ENCODE data around the gene RNPEPL1. TPM values are rescaled to one million over a fixed set of nuclear protein-coding genes. Genes with fewer than 3 reads are reported as not detected.
A peak's percentile ranks its signal among the peaks of the same experiment; 100 is the strongest.

Gene RNPEPL1
- total and polyA plus RNA-seq, 2 experiments from 2014 or later: 11.1 to 23.0 TPM

DNA sequence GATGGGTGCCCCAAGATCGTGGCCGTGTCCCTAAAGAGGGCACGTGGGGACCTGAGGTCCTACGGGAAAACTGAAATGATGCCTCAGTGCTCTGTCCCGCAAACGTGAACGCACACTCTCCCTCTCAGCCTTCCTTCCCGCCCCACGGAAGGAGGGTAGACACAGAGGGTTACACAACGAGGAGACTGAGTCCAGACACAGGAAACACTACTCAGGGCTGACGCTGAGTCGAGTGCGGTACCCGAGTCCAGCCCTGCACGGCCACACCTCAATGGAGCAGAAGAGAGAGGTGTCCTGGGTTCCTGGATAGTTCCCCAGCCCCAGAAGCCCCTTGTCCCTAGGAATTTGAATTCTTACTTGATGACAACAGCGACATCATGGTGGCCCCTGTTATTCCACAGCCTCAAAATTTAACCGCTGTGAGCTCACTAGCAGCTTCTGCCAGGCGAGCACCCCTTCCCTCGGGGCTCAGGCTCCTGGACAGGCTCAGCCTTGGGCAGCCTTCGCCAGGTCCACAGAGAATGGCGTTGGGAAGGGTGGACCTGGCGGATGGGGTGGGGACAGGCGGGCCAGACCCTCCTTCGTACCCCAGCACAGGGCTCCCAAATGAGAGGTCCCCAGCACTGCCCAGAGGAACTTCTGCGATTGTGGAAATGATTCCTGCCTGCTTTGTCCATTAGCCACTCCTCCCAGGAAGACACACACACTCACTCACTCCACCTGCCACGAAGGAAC lies 980 bp upstream of the RNPEPL1 start:
- Histone ChIP-seq H3K4me3 (peak overlapping the region; percentile 82), H2AFZ (peak overlapping the region; percentile 76), H3K27ac (peak overlapping the region; percentile 20), H3K9me3 (ENCODE audit: low read depth) (no peaks in the 10 kb centered on the region), H4K20me1 (ENCODE audit: insufficient read depth) (no peaks in the 10 kb centered on the region), H3K9me2 (ENCODE audit: insufficient read depth) (no peaks in the 10 kb centered on the region), H3K36me3 (ENCODE audit: low read depth) (no peaks in the 10 kb centered on the region), H3K4me2 (ENCODE audit: unreplicated experiment) (peak overlapping the region; percentile 91), H3K27me3 (replicated peaks; ENCODE audit: insufficient read depth) (no peaks in the 10 kb centered on the region), H3K9ac (peak overlapping the region; percentile 73), H3K79me2 (ENCODE audit: insufficient read depth) (0 out of 2 replicates have a peak, but pooled peaks cover 7% of the 10 kb centered on the region), H3F3A (ENCODE audit: insufficient read depth) (peaks cover 9% of the 10 kb centered on the region), H3K4me1 (ENCODE audit: insufficient read depth) (peaks cover 18% of the 10 kb centered on the region)
- in situ Hi-C loops (cut with MboI): no loop called here
- 7 to 10% methylated on average over 26 of the region's 26 CpGs for WGBS, 2 experiments (ENCODE audit: low coverage in 1 of 2, low lambda C conversion rate in 2 of 2, missing lambda C conversion rate in 2 of 2)
- DNase-seq: peak; percentile 59
- TF ChIP-seq EZH2phosphoT487 (IDR thresholded peaks at IDR 0.05; ENCODE audit: insufficient read depth, low read depth): no peak
- TF ChIP-seq EZH2 (IDR thresholded peaks at IDR 0.05; ENCODE audit: insufficient read depth, poor library complexity, severe bottlenecking): no peak

- Histone ChIP-seq H3K27me3 (replicated peaks; ENCODE audit: insufficient read depth) (no peaks in the 10 kb centered on the region), H2AFZ (peak overlapping the region; percentile 64; the same call in 1 of the 2 replicates), H3K79me2 (ENCODE audit: insufficient read depth) (0 out of 2 replicates have a peak, but pooled peaks cover 7% of the 10 kb centered on the region), H3K27ac (no peak overlapping the region), H3F3A (ENCODE audit: insufficient read depth) (no peaks in the 10 kb centered on the region; the same call in 1 of the 2 replicates), H3K9me3 (ENCODE audit: low read depth) (no peaks in the 10 kb centered on the region), H3K4me2 (ENCODE audit: unreplicated experiment) (peak overlapping the region; percentile 69), H4K20me1 (ENCODE audit: insufficient read depth) (no peaks in the 10 kb centered on the region), H3K9me2 (ENCODE audit: insufficient read depth) (no peaks in the 10 kb centered on the region), H3K4me3 (peak overlapping the region; percentile 74), H3K9ac (peak overlapping the region; percentile 66), H3K36me3 (ENCODE audit: low read depth) (no peaks in the 10 kb centered on the region), H3K4me1 (ENCODE audit: insufficient read depth) (peaks cover 17% of the 10 kb centered on the region)
- in situ Hi-C loops (cut with MboI): no loop called here
- 2 to 3% methylated on average over 38 to 87 of the region's 93 CpGs for WGBS, 2 experiments (ENCODE audit: low coverage in 1 of 2, low lambda C conversion rate in 2 of 2, missing lambda C conversion rate in 2 of 2)
- TF ChIP-seq EZH2phosphoT487 (IDR thresholded peaks at IDR 0.05; ENCODE audit: insufficient read depth, low read depth): no peak
- no peak for TF ChIP-seq EZH2 (IDR thresholded peaks at IDR 0.05; ENCODE audit: insufficient read depth, poor library complexity, severe bottlenecking)
- peak; percentile 75 for DNase-seq
These were observed 616 bp downstream of the RNPEPL1 start for GRCh38 chr2:240568678-240569522.

DNA sequence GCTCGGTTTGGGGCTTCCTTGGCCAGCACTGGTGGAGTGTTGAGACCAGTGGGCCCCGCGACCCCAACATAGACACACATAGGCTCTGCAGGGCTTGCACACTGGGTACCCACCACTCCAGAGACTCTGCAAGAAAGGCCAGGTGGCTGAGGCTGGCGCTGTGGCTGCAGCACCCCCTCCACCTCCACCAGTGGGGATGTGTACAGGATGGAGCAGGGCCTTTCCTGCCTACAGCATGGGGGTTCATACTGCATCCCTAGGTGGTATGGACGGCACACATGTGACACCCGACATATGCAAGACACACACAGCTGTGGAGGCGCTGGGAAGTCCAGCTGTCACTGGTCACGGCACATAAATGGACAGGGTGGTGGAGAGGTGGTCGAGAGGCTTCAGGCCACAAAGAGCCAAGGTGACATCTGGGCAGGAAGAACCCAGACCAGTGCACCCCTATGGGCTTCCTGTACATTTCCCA lies 1.3 kb downstream of the RNPEPL1 start:
- in situ Hi-C loops (cut with MboI): no loop called here
- WGBS, 2 experiments (ENCODE audit: low coverage in 1 of 2, low lambda C conversion rate in 2 of 2, missing lambda C conversion rate in 2 of 2): 86 to 91% methylated on average over 9 of the region's 9 CpGs
- H3K27ac ChIP-seq: no peak overlapping the region

GRCh38 chr2:240569998-240570530 lies 1.8 kb downstream of the RNPEPL1 start:
- H3K27ac ChIP-seq: no peak overlapping the region
- H3K9me2 ChIP-seq (ENCODE audit: insufficient read depth): no peaks in the 10 kb centered on the region
- H3F3A ChIP-seq (ENCODE audit: insufficient read depth): no peaks in the 10 kb centered on the region; the same call in 1 of the 2 replicates
- no peaks in the 10 kb centered on the region for H3K9me3 ChIP-seq (ENCODE audit: low read depth)
- H3K4me3 ChIP-seq: no peak overlapping the region
- in situ Hi-C loops (cut with MboI): no loop called here
- no peaks in the 10 kb centered on the region for H3K36me3 ChIP-seq (ENCODE audit: low read depth)
- H4K20me1 ChIP-seq (ENCODE audit: insufficient read depth): no peaks in the 10 kb centered on the region
- no peak overlapping the region for H3K4me2 ChIP-seq (ENCODE audit: unreplicated experiment)
- no peak overlapping the region for H2AFZ ChIP-seq
- TF ChIP-seq EZH2phosphoT487 (IDR thresholded peaks at IDR 0.05; ENCODE audit: insufficient read depth, low read depth): no peak
- TF ChIP-seq EZH2 (IDR thresholded peaks at IDR 0.05; ENCODE audit: insufficient read depth, poor library complexity, severe bottlenecking): no peak
- no peak for DNase-seq
- 84 to 86% methylated on average over 13 to 15 of the region's 15 CpGs for WGBS, 2 experiments (ENCODE audit: low coverage in 1 of 2, low lambda C conversion rate in 2 of 2, missing lambda C conversion rate in 2 of 2)
- no peak overlapping the region for H3K9ac ChIP-seq
- H3K4me1 ChIP-seq (ENCODE audit: insufficient read depth): peaks cover 17% of the 10 kb centered on the region
- no peaks in the 10 kb centered on the region for H3K27me3 ChIP-seq (replicated peaks; ENCODE audit: insufficient read depth)
- H3K79me2 ChIP-seq (ENCODE audit: insufficient read depth): 0 out of 2 replicates have a peak, but pooled peaks cover 7% of the 10 kb centered on the region

More for the DNA sequence above, 1.3 kb downstream of the RNPEPL1 start:
- H4K20me1 ChIP-seq (ENCODE audit: insufficient read depth): no peaks in the 10 kb centered on the region
- H3F3A ChIP-seq (ENCODE audit: insufficient read depth): no peaks in the 10 kb centered on the region; the same call in 1 of the 2 replicates
- DNase-seq: no peak
- 0 out of 2 replicates have a peak, but pooled peaks cover 7% of the 10 kb centered on the region for H3K79me2 ChIP-seq (ENCODE audit: insufficient read depth)
- H3K4me1 ChIP-seq (ENCODE audit: insufficient read depth): peaks cover 17% of the 10 kb centered on the region
- H3K9me2 ChIP-seq (ENCODE audit: insufficient read depth): no peaks in the 10 kb centered on the region
- no peaks in the 10 kb centered on the region for H3K36me3 ChIP-seq (ENCODE audit: low read depth)
- H3K9ac ChIP-seq: peak overlapping the region; percentile 66; the same call in 1 of the 2 replicates
- H3K4me2 ChIP-seq (ENCODE audit: unreplicated experiment): peak overlapping the region; percentile 69
- TF ChIP-seq EZH2 (IDR thresholded peaks at IDR 0.05; ENCODE audit: insufficient read depth, poor library complexity, severe bottlenecking): no peak
- TF ChIP-seq EZH2phosphoT487 (IDR thresholded peaks at IDR 0.05; ENCODE audit: insufficient read depth, low read depth): no peak
- H3K4me3 ChIP-seq: peak overlapping the region; percentile 74
- H2AFZ ChIP-seq: no peak overlapping the region
- H3K9me3 ChIP-seq (ENCODE audit: low read depth): no peaks in the 10 kb centered on the region
- H3K27me3 ChIP-seq (replicated peaks; ENCODE audit: insufficient read depth): no peaks in the 10 kb centered on the region

Data from GM23248 (cell line).